DMS79 (cell line): ENCODE data around the gene ARMC3.
A peak's percentile ranks its signal among the peaks of the same experiment; 100 is the strongest.
"Not testable (repeated sequence)": the region's sequence is repeated elsewhere in the genome, so short reads cannot be mapped to it uniquely, and the experiment has no call there.

Experiments
- DNase-seq: peaks from one replicate; lab custom pipeline; 2025; lab: John Stamatoyannopoulos, UW

The ARMC3 gene

GRCh38 chr10:22929053-22929452 is 1.2 kb downstream of the ARMC3 start:
- DNase-seq, result not testable (repeated sequence)

DNA sequence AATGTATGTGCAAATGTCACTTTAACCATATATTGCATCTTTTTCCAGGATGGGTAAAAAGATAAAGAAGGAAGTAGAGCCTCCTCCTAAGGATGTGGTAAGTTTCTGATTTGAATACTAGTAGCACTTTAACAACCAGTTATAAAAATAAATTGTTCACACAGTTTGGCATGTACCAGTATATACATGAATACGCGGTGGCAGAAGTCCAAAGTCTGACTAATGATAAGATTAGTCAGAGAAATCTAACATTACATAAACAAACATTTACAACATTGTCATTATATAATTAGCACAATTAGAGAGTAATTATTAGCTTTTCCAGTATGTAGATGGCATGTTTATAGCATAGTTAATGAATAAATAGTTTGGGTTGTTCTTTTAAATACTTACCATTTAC is 4.1 kb downstream of the ARMC3 start:
- no peak for DNase-seq

DNA sequence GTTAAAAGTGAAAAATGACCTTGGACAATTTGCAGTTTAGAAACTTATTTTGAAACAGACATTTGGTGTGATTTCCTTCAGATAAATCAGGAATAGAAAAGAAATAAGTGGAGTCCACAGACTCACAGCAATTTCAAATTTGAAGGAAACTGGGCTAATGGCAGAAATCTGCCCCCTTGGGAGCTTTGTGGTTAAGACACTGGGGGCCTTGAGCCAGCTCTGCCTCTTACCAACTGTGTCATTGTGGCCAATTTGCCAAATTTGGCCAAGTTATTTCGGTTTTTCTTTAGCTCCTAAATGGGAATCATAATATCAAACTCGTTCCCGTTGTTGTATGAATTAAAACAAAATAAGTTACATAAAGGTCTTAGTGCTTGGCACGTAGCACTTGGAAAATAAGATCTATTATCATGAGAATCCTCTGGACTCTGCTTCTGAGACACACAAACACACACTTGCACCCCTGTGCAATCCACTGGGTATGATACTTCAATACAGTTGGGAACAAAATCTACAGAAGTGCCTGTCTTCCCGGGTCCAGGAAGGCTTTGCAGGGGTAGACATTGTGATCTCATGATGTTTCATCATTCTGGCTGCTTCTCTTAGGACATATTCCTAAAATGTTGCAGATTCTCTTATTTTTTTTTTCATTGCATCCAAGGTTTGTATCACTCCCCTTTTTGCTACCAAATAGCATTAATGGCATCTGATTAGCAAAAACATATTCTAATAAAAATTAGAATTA is 4.9 kb downstream of the ARMC3 start:
- DNase-seq, result no peak

GRCh38 chr10:22934726-22935125 is 6.9 kb downstream of the ARMC3 start:
- DNase-seq, result no peak

- DNase-seq, result no peak
These were observed 14.6 kb downstream of the ARMC3 start for GRCh38 chr10:22942437-22942836.

GRCh38 chr10:22945934-22946673 is 18.3 kb downstream of the ARMC3 start:
- no peak for DNase-seq

DNA sequence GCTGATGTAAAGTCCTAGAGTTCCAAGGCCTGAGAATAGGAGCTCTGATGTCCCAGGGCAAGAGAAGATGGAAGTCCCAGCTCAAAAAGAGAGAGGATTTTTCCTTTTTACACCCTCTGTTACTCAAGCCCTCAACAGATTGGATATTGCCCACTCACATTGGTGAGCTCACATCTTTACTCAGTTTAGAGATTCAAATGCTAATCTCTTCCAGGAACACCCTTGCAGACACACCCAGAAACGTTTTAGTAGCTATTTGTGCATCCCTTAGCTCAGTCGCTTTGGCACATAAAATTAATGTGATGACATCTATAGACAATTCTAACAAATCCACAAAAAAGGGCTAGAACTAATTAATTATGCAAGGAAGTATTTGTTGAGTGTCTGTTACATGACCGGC is 27.1 kb downstream of the ARMC3 start:
- no peak for DNase-seq

DNA sequence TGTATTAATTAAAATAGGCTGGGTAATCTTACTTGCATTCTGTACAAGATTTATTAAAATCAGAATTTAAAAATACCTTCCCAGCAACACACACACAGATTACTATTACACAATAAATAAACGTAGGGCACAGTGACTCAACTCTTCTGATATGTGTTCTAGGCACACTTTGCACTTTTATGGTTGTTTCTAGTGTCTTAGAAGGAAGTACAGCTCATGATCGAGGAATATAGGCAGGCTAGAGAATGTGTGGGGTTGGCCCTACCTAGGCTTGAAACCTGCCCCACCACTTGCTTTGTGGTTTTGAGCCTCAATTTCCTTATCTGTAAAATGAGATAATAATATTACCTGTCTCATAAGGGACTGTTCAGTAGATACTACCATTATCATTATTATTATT is 30.5 kb downstream of the ARMC3 start:
- no peak for DNase-seq

GRCh38 chr10:22959292-22959691 is 31.4 kb downstream of the ARMC3 start:
- no peak for DNase-seq

- no peak for DNase-seq
These were observed 32.1 kb downstream of the ARMC3 start for GRCh38 chr10:22959950-22960349.

DNA sequence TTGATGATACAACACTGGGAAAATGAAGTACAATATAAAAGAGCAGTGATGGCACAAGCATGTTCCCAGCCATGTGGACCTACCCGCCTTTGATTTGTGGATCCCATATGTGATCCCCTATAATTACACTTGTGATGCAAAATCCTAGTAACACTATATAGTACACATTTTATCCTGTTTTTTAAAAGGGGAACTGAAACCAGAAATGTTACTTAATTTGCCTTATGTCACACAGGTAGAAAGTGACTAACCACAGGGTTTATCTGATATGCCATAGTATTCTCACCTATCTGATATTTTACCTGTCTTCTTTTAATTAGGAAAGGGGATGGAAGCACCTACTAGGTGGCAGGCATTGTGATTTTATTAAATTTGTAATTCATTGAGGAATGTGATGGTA is 35.0 kb downstream of the ARMC3 start:
- DNase-seq, result no peak

GRCh38 chr10:22969704-22970103 is 41.9 kb downstream of the ARMC3 start:
- DNase-seq, result no peak

GRCh38 chr10:22976534-22976933 is 48.7 kb downstream of the ARMC3 start:
- DNase-seq, result no peak

DNA sequence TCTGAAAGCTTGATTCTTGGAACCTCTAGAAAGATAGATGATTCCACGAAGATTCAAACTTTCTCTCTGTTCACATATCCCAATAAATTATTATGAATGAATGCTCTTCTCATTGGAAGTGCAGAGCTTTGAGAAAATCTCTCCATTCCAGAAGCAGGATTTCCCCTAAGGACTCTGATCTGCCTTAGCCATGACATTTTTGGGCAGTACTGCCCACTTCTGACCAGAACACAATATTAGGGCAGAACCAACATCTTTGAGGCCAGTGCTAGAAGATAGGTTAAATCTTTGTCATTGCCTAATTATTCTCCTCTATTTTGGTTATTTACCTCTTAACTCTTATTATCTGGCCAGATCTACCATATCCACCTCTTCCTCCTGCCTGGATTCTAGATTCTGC is 49.9 kb downstream of the ARMC3 start:
- DNase-seq, result no peak

GRCh38 chr10:22978287-22978686 is 50.4 kb downstream of the ARMC3 start:
- DNase-seq, result no peak

GRCh38 chr10:22978918-22979317 is 51.1 kb downstream of the ARMC3 start:
- DNase-seq, result no peak

DNA sequence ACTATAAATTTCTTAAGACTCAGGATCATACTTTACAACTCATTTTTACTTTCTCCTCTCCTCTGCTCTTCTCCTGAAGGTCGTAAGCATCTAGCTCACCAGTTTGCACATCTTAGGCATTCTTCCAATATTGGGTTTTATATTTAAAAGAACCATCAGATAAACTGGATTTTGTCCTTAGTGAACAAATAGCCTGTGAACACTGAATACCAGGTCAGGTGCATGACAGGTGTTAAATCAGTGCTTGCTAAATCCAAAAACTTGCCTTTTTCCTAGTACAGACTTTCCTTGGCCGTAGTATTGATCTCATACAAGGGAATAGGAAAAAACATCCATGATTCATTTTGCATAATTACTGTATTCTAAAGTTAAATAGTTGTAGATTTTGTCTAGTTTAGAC is 53.0 kb downstream of the ARMC3 start:
- no peak for DNase-seq

DNA sequence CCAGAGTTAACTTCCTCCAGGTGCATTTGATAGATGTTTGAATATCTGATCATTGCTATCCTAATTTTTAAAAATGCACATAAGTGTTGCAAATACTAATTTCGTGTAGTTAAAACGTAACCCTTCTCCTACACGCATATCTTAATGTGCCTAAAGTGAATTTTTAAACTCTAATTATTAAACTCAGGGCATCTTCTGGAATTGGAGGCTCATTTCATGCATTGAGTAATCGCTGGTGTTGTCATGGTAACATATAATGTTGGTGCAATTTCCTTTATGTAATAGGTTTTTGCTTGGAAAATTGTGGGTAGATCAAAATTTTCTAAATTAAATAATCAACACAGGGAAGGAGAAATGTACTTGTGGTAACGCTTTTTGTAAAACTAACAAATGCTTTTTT is 56.2 kb downstream of the ARMC3 start:
- DNase-seq, result no peak

DNA sequence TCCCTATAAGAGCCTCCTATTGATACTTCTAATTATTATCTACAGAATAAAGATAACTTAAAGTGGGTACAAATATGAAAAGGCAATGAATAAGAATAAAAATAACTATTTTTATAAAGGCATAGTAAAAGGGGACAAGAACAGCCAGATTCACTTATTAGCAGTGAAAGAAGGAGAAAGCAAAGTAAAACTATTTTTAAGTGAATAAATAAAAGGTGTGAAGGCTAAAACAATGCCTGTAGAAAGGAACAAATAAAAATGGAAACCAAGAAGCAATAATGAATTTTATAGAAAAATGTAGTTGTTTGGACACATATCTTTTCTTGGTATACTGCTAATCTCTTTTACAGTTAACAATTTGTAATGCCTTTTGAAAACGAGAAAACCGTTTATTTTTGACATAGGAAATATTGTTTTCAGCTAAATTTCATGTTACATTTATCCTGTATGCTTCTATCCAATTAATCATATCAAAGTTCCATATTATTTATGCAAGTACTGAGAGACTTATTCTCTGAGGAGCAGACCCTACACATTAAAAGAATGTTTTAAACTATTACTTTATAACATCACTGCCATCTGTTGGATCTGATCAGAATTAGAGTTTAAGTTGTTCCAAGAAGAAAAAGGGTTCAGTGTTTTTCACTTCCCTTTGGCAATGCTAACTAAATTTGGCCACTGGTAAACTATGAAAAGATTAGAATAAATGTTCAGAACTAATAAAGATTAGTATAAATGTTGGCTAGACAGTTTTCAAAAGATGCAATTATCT is 59.1 kb downstream of the ARMC3 start:
- DNase-seq, result no peak

GRCh38 chr10:22988581-22989360 is 60.9 kb downstream of the ARMC3 start:
- peak; percentile 6 for DNase-seq

DNA sequence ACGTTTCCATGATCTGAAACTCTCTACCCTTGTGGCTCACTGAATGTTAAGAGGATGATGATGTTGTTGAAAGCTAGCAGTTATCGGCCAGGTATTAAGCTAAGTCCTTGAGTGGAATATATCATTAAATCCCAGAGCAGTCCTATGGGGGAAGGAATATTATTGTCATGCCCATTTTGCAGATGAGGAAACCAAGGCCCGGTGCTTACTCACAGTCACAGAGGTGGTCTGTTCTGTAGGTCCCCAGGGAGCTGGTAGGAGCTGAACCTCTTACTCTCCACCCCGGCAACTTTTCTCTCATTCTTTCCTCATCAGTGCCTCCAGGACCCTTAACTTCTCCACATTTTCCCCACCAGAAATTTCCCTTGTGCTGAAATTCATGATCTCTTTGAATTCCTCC is 62.6 kb downstream of the ARMC3 start:
- DNase-seq, result no peak

GRCh38 chr10:22992075-22992474 is 64.2 kb downstream of the ARMC3 start:
- no peak for DNase-seq
